Sigmoid colon (tissue), 7 donors: Measurements from ENCODE around the gene GRAMD1B. TPM values are rescaled to one million over a fixed set of nuclear protein-coding genes. Genes with fewer than 3 reads are reported as not detected.
A peak's percentile ranks its signal among the peaks of the same experiment; 100 is the strongest.

Experiments used
- DNase-seq: peaks from one replicate; pipeline ENCODE4 v3.0.0-alpha.2; 2019
- H3K27ac ChIP-seq, 4 donors: fragments of 200-600 bp; sonication (generic); one replicate each; pipeline ENCODE4 v1.5.1; 2016 to 2019; ENCODE audit warnings: mild to moderate bottlenecking in 1 of 4
- H3K27me3 ChIP-seq, 3 donors: fragments of 200-600 bp; sonication (generic); one replicate each; pipeline ENCODE4 v1.5.1; 2019; ENCODE audit warnings: mild to moderate bottlenecking in 1 of 3
- H3K36me3 ChIP-seq, 4 donors: fragments of 200-600 bp; sonication (generic); one replicate each; pipeline ENCODE4 v1.5.1; 2016 to 2019
- H3K4me1 ChIP-seq, 4 donors: fragments of 200-600 bp; sonication (generic); one replicate each; pipeline ENCODE4 v1.5.1; 2017 to 2019
- H3K4me3 ChIP-seq, 4 donors: fragments of 200-600 bp; sonication (generic); one replicate each; pipeline ENCODE4 v1.5.1; 2017 to 2019; ENCODE audit warnings: mild to moderate bottlenecking in 2 of 4, moderate library complexity in 1 of 4
- H3K9me3 ChIP-seq, 4 donors: fragments of 200-600 bp in 3 of 4; sonication (generic) in 3 of 4; one replicate each; pipeline versions ENCODE4 v1.5.1 to v1.6.1; 2013 to 2019
- CTCF ChIP-seq, 4 experiments: fragments of 450-650 bp in 3 of 4; fragments of 200-600 bp in 1 of 4; IDR thresholded peaks; one replicate each; pipeline ENCODE4 v1.5.1; 2016 to 2019; ENCODE audit warnings: antibody characterized with exemption in 4 of 4, mild to moderate bottlenecking in 3 of 4, moderate library complexity in 2 of 4
- EP300 ChIP-seq, 4 donors: sonication (generic); formaldehyde crosslinking; IDR thresholded peaks; one replicate each; pipeline ENCODE4 v1.6.1; 2017; ENCODE audit warnings: antibody characterized with exemption in 4 of 4
- POLR2A ChIP-seq, 2 donors: fragments of 450-650 bp; IDR thresholded peaks; one replicate each; pipeline ENCODE4 v1.6.1; 2016; ENCODE audit warnings: antibody characterized with exemption in 2 of 2, mild to moderate bottlenecking in 2 of 2, moderate library complexity in 2 of 2
- POLR2AphosphoS5 ChIP-seq, 4 donors: sonication (generic); formaldehyde crosslinking; IDR thresholded peaks; one replicate each; pipeline ENCODE4 v1.6.1; 2017; ENCODE audit warnings: antibody characterized with exemption in 4 of 4
- WGBS, 2 donors: extraction: QIAGEN DNeasy Blood & Tissue Kit; methylation state at CpG; one replicate each; pipeline ENCODE4 v1.1.7; 2013; 5-methylcytosine and 5-hydroxymethylcytosine counted together
- intact Hi-C: fragments of 100-400 bp; cut with DNase I; formaldehyde crosslinking; loops from one replicate; pipeline ENCODE4 v1.15.1; 2023
- polyA plus RNA-seq, 3 donors: library from polyadenylated mRNA; stranded (reverse); fragments of 200-250 nt; gene quantifications; one replicate each; pipeline ENCODE4 v1.2.3, GENCODE V29; 2013
- total RNA-seq, 4 donors: library from RNA; depleted of rRNA; stranded (reverse); fragments of >200 nt; gene quantifications; one replicate each; pipeline ENCODE4 v1.1.0, GENCODE V29; 2016
- donor health status: healthy with polysubstance abuse.
- donor health status: Bipolar disorder and iron deficiency.
- donor health status: healthy.

GRAMD1B gene
- total and polyA plus RNA-seq, 7 donors = 1.8 to 5.0 (median 3.5) TPM

- Histone ChIP-seq H3K4me3 (no peak overlapping the region), H3K27ac (no peak overlapping the region), H3K4me1 (peaks cover 0 to 19% (median 12%) of the 10 kb centered on the region in 4 donors), H3K9me3 (no peaks in the 10 kb centered on the region), H3K36me3 (no peaks in the 10 kb centered on the region), H3K27me3 (peaks cover 3 to 27% (median 18%) of the 10 kb centered on the region in 3 donors)
- no peak for DNase-seq
- WGBS, 2 donors = 78% methylated on average over 3 of the region's 3 CpGs
- TF ChIP-seq CTCF (IDR thresholded peaks at IDR 0.05) = no peak
- TF ChIP-seq POLR2A (IDR thresholded peaks at IDR 0.05) = no peak
- no peak for TF ChIP-seq POLR2AphosphoS5 (IDR thresholded peaks at IDR 0.05)
- TF ChIP-seq EP300 (IDR thresholded peaks at IDR 0.05) = no peak
- intact Hi-C loops = no loop called here
These were observed 4.8 kb downstream of the GRAMD1B start for GRCh38 chr11:123434911-123435310.

GRCh38 chr11:123437236-123437979, 7.3 kb downstream of the GRAMD1B start:
- Histone ChIP-seq H3K36me3 (no peaks in the 10 kb centered on the region), H3K9me3 (no peaks in the 10 kb centered on the region), H3K27me3 (peaks cover 0 to 6% (median 0%) of the 10 kb centered on the region in 3 donors), H3K4me3 (no peak overlapping the region), H3K27ac (no peak overlapping the region), H3K4me1 (no peaks in the 10 kb centered on the region)
- no peak for DNase-seq
- no peak for TF ChIP-seq EP300 (IDR thresholded peaks at IDR 0.05)
- no peak for TF ChIP-seq POLR2AphosphoS5 (IDR thresholded peaks at IDR 0.05)
- no peak for TF ChIP-seq CTCF (IDR thresholded peaks at IDR 0.05)
- no peak for TF ChIP-seq POLR2A (IDR thresholded peaks at IDR 0.05)
- 85 to 91% methylated on average over 9 of the region's 9 CpGs for WGBS, 2 donors
- intact Hi-C loops = no loop called here

GRCh38 chr11:123438131-123438627, 8.1 kb downstream of the GRAMD1B start:
- no peak for TF ChIP-seq CTCF (IDR thresholded peaks at IDR 0.05)
- no peak for TF ChIP-seq EP300 (IDR thresholded peaks at IDR 0.05)
- TF ChIP-seq POLR2A (IDR thresholded peaks at IDR 0.05) = no peak
- TF ChIP-seq POLR2AphosphoS5 (IDR thresholded peaks at IDR 0.05) = no peak
- H3K4me3 ChIP-seq = no peak overlapping the region
- intact Hi-C loops = no loop called here
- no peak overlapping the region for H3K27ac ChIP-seq
- no peaks in the 10 kb centered on the region for H3K4me1 ChIP-seq
- H3K9me3 ChIP-seq = no peaks in the 10 kb centered on the region
- DNase-seq = no peak
- WGBS, 2 donors = 69 to 82% methylated on average over 7 of the region's 7 CpGs
- no peaks in the 10 kb centered on the region for H3K27me3 ChIP-seq
- no peaks in the 10 kb centered on the region for H3K36me3 ChIP-seq

DNA sequence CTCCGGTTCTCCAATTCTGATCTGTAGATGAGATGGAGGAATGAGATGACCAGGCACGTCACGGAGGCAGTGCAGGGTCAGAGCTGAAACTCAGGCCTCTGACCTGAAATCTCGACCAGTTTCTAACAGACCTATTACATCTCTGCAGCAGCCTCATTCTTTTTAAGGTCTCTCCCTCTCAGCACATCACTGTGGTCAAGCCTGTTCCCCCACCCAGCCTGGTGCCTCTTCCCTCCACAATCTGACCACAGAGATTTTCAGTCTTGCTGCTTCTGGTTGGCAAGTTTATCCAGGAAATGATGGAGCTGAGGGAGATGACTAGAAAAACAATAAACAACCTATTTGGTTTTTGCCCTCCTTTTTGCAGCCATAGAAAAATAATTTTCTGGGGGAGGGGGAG, 9.5 kb downstream of the GRAMD1B start:
- Histone ChIP-seq H3K9me3 (no peaks in the 10 kb centered on the region), H3K27ac (no peak overlapping the region), H3K4me1 (no peaks in the 10 kb centered on the region), H3K36me3 (no peaks in the 10 kb centered on the region), H3K27me3 (no peaks in the 10 kb centered on the region), H3K4me3 (no peak overlapping the region)
- intact Hi-C loops = no loop called here
- 78 to 90% methylated on average over 4 of the region's 4 CpGs for WGBS, 2 donors
- DNase-seq = peak; percentile 11
- TF ChIP-seq EP300 (IDR thresholded peaks at IDR 0.05) (no peak), POLR2AphosphoS5 (IDR thresholded peaks at IDR 0.05) (no peak), POLR2A (IDR thresholded peaks at IDR 0.05) (no peak), CTCF (IDR thresholded peaks at IDR 0.05) (no peak)
